Right kidney (tissue), 1 donor: ENCODE data around the gene VAPA.

Experiments
- DNase-seq: peaks from one replicate; pipeline ENCODE4 v3.0.0-alpha.2; 2016

Gene VAPA

DNA sequence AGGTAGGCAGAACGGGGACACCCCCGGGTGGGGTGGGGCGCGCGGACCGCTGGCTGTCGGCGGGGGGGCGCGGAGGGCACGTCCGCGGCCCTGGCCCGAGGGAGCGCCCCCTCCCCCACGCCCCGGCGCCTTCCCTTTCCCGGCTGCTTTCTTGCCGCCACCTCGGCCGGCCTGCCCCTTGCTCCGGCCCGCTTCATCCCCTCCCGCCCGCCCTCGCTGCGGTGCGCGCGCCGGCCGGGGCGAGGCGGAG lies 443 bp downstream of the VAPA start:
- no peak for DNase-seq

DNA sequence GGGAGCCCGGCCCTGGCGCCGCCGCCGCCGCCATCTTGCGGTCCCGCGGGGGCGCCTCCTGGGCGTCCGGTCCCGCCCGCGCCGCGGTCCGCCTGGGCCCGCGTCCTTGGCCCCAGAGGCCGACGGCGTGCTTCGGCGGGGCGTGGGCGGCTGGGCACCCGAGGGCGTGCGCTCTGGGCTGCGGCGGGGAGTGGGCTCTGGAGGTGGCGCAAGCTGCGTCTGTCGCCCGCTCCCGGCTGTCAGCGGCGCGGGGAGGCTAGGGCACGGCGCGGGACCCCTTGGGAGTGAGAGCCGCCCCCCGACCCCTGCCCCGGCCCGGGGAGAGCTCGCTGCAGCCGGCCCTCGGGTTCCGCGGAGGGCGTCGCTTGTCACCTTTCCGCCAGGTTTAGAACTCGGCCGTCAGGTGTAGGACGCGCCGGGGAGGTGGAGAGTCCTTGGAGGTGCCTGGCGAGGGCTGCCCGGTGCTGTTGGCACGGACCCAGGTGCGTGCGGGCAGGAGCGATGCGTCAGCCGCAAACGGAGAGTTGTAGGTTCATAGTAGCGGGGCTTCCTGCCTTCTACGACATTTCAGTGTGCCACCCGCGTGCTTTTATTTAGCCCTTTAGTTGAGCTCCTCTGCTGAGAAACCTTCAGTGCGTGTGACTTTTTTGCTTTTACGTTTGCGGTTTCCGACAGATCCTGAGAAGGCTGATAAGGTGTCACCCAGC lies 921 bp downstream of the VAPA start:
- DNase-seq, result peak; percentile 76

DNA sequence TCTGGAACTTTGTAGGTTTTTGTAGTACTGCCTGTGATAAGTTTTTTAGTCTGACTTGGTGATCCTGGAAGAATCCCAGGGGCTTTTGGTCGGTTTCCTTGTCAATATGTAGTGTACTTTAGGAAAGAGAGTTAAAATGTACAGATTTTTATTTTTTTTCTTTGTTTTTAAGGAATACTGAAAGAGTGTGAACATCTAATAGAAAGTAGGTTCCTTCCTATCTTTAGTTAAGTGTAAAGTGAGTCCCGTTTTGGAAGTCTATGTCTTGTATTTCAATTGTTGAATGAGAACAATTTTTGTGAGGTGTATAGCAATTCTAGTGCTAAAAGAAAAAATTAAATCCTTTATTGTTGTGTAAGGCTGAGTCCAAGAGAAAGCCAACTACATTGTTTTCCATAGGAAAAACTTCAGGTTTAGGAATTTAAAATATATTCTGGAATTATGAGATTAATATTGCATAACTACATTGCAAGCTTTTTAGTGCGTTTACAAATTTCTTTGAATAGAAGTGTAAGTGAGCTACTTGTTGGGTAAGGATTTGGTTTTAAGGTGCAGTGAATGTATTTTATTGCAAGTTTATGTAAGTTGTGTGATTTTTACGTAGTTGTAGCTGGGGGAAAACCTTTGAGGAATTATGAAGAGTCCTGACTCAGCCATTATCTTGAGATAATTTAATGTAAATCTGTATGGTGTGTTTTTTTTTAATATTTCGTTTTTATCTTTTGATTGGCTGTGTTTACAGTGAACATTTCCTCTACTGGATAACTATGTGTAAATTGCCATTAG lies 1.7 kb downstream of the VAPA start:
- DNase-seq, result no peak

DNA sequence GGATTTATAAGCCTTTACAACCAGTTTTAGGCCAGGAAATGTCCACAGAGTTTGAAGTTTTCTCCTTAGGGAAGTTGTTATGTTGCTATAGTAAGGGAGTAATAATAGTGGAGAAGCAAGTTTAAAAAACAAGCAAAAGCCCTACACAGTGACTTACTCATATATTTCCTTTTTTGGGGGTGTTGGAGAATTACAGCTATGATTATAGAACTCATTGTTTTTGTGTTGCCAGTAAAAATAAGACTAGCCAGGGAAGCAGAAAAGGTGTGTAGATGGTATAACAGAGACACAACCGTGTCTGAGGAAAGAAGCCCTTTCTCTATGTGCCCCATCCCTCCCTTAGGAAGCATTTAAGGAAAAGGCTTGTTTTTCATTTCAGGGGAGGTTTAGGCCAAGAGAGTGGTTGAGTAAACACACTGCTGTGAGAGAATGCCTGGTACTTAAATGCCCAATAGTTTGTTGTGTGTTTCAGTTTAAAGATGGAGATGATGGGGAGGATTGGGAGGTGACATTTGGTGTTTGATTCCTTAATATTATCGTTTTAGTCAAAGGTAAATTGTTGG lies 2.3 kb downstream of the VAPA start:
- DNase-seq, result no peak

DNA sequence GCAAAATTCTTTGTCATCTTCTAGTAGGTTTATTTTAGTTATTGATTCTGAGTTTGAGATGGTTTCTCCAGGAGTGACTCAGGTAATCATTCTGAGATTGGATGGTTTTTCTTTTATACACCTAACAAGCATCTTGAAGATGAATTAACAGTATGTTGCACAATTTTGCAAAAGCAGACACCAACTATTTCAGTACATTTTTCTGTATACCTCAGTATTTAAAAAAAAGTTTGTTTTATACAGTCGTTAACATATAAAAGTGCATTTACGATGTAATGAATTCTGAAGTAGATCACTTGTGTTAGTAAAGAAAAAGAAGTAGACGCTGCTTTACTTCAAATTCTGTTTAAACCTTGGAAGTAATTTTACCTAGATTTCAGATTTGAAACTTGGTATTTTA lies 3.0 kb downstream of the VAPA start:
- DNase-seq, result no peak

DNA sequence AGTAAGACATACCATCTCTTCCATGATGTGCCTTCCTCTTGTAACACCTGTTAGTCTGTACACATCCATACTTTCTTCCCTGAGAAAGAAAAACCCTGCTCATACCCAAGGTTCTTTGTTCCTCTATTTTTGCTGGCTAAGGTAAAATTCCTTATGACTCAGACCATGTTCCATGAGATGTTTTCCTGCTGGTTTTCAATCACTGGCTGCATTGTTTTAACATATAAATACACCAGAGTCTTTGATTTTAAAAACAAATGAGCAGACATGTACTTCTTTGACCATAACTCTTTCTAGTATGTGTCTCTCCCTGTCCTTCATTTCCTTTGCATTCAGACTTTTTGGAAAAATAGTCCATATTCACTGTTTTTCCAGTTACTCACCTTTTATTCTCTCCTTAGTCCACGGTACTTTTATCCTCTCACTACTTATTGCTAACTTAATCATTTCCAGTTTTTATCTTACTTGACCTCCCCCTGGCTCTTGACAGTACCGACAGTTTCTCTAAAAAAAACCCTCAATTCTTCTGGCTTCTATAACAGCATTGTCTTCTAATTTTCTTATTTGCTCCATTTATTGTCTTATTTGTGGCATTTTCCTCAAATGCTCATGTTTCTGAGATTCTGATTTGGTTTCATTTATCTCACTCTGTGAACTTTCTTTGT lies 4.3 kb downstream of the VAPA start:
- no peak for DNase-seq

DNA sequence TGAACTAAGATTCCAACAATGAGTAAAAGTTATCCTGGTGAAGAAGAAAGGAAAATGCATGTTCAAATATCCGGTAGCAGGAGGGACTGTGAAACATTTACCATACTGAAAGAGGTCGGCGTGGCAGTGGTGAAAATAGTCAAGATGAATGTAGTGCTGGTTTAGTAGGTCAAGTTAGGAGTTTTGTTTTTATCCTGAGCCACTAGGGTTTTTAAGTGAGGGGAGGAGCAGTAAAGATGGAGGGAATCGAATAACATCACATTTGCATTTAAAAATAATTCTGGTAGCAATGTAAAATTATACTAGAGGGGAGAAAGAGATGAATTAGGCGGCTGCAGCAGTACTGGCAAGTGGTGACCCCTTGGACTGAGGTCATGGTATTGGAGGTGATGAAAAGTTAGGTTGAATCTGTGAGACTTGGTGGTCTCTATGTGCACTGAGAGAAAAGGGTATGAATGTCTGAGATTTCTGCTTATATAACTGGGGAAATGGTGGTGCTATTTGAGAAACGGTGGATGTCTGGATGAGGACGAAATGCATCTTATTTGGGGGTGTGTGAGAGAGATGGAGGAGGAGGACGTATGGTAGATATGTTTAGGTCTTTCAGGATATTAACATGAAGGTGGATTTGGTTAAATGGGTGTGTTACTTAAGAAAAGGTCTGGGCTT lies 5.9 kb downstream of the VAPA start:
- DNase-seq, result no peak

DNA sequence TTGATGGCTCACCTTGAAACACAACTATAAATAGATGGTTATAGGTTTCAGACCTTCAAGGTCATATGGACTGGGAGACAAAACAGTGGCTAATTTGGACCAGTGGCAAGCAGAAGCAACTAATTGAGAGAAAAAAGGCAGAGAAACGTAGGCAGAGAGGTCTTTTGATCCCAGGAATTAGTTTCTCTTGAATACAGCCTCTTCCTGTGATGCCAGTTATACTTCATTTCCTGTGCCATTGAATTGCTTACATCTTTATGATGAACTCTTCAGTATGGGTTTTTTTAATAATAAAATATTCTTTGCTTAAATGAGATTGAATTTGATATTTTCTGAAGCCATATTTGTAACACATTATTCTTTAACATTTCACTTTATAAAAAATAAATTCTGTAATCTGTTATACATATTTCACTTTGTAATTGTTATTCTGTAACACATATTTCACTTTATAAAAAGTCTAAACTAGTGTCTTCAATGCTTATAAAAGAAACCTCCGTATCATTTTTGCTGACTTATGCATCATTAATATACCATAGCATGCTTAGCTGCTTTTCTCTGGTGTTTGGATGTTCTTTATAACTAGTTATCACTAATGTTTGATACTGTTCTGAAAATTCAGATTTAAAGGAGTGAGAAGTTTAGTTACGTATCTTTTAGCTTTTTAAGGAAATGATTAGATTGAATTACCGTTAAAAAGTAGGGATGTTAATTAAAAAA lies 8.9 kb downstream of the VAPA start:
- DNase-seq, result no peak

DNA sequence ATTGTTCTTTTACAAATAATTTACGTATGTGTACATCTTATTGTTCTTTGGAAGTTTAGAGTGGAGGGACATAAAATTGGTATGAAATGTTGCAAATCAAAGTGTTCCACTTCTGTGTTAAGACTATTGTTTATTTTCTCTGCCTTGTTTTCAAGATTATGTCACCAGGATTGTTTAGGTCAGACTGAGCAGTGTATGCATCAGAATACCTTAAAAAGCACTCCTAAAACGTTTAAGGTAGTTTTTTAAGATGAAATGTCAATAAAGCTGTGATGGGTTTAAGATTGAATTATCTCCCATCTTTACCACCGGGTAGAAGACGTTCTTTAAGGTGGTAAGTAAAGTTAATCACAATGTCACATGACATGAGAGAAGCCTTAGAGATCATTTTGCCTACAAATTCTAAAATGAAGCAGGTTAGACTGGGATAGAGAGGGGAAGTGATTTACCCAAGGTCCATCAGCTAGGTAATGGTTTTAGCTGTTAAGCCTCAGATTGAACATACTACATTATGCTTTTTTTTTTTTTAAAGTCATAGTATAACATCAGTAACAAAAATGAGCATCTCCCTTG lies 10.6 kb downstream of the VAPA start:
- DNase-seq, result no peak

DNA sequence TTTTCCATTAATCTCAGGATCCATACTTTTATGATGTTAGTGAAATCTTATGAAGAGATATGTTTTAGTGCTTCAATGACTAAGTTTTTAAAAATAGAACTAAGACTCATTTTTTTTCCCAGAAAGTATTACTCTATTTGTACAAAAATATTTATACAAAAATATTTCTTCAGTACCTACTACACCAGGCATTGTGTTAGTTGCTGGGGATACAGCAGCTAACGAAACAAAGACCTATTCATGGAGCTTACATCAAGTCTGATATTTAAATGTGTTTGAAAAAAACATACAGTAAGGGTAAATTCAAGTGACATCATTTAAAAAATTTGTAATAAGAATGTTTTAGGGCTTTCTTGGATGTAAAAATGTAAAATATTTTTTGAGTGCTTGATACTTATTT lies 11.6 kb downstream of the VAPA start:
- no peak for DNase-seq

DNA sequence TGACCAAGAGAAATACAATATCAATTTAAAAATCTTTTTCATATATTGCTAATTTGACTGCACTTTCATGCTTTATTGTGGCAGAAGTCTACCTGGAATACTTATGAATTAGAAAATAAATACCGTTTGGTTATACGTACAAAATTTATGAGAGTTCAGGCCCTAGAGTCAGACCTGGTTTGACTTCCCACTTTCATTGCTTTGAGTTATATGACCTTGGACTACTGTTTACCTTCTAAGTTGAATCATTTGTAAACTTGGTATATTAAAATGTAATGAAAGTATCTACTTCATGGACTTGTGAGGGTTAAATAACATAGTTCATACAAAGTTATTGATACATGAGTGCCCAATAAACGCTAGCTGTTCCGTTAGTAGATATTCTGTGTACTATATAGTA lies 12.0 kb downstream of the VAPA start:
- no peak for DNase-seq

DNA sequence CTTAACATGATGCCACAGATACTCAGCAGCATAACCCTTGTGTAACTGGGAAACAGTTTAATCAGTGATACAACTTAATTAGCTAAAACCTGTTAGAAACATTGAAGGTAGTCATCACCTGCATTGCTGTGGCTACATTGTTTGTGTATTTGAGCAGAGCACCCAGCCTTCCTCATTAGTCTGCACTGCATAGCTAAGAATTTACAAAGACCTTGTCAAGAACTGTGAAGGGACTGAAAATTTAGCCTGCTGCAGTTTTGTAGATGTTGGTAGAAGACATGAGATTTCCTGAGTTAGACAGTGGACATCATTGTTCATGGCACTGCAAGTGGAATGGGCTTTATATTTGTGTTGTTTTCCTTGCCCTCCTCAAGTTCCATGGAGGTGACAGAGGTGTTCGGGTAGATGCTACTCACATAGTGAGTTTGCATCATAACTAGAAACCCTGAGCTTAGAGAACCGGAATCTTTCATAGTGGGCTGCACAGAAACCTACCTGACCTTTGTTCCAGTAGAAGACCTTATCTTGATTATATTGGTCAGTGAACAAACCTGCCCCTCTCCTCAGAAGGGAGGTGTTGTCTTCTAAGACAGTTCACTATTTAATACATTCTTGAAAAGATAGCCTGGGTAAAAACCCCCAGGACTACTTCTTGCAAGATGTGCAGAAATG lies 12.5 kb downstream of the VAPA start:
- no peak for DNase-seq

DNA sequence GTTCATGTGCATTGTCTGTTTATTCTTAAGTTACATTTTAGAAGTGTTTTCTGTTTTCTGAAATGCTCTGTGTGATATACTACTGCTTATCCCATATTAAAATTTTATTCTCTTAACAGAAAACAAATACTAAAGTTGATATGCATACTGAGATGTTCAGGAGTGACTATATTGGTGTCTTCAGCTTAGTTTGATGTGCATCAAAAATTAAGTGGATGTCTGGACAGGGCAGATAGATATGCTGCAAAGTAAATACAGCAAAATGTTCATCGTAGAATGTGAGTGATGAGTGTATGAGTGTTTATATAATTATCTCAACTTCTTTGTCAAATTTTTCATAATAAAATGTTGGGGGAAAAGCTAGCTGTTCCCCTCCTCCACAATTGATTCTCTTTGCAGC lies 13.2 kb downstream of the VAPA start:
- DNase-seq, result no peak

DNA sequence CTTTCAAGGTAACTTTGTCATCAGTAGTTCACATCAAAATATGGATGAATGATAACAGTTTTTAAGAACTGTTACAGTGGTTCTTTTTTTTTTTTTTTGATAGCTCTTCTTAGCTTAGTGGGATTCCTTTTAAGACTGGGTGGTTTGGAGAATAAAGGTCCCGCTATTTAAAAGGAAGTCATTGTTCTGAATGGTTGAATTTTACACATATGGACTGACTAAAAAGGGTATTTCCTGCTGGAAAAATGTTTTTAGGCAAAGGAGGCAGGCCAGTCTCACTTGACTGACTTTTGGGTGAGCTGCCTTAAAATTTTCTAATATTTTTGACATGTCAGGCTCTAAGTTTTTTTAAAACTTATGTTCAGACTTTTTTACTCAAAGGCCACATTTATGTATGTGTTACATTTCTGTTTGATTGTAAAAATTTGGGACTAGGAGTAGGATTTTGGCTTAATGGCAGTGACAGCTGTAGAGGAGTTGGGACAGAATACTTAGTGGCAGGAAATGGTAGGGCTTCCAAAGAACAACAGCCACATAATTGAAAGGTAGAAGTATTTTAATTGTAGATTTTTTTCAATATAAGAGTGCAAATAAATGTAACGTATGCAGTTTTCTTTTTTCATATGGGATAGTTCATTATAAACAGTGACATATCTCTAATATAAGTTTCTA lies 13.7 kb downstream of the VAPA start:
- DNase-seq, result no peak

DNA sequence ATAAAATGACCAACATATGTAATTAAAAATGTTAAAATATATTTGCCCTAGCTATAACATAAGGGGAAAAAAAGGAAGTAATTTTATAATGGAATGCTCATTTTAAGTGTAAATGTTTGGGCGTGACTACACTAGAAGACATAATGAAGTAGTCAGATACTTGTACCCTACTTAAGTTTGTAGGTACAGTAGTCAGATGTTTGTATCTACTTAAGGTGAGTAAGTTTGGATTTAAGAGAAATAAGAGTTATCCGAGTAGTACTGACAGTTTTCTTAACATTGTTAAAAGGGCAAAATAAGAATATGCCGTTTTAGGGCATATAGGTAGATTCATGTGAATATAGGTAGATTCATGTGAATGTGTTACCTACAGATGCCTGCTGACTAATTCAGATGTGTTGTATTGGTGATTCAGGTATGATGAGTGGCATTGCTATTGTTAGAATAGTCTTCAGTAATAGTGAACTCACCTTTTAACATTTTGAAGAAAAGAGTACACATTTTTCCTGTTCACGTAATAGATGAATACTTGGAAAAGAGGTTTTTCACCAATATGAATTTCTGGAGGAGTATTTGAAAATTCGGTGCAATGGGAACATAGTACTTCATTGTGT lies 14.9 kb downstream of the VAPA start:
- no peak for DNase-seq

DNA sequence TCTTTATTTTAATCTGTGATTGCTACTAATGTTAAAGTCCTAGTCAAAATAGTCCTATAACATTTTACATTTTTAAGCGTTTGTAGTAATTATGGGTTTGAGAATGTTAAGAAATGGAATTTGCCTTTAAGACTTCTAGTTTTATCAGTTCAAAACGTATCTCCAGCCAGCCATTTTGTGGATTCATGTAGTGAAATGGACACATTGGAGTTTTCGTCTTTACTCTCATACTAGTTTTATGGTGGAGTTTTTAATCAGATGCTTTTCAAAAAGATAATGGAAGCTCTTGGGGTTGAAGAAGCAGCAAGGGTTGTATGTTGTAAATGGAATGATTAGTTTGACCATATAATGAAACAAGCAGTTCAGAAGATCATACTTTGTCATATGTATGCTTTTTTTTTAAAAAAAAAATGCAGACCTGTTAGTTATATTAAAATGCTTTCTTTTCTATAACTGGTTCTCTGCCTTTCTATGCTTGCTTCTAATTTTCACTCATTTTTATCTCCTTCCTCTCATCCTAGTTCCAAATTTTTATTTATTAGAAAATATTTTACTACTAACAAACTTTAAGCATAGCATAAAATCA lies 16.6 kb downstream of the VAPA start:
- DNase-seq, result no peak

DNA sequence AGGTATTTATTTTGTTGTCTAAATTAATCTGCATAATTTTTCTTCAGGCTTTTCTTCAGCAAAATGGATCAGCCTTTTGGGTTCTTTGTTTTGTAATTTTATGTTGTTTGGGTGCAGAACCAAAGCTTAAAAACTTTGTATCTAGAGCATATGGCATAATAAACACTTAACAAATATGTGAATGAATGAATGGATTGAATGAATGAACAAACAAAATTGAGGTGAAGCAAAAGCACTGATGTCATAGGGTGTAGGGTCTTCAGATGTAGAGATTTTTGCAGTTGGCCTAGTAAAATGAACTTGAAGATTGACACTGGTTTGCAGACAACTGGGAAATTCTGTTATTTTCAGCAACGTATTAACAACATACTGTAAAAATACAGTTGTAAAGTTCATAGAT lies 17.3 kb downstream of the VAPA start:
- DNase-seq, result no peak

DNA sequence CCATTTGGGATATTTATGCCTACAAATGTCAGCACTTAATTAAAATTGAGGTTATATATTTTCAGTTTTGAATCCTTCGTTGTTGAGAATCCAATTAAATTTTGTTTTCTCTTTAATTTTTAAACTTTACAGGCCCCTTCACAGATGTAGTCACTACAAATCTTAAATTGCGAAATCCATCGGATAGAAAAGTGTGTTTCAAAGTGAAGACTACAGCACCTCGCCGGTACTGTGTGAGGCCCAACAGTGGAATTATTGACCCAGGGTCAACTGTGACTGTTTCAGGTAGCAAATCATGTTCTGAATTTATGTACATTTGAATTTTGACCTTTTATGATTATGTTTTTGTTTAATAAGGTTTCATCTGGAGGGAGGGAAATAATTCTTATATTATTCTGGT lies 17.9 kb downstream of the VAPA start:
- no peak for DNase-seq

DNA sequence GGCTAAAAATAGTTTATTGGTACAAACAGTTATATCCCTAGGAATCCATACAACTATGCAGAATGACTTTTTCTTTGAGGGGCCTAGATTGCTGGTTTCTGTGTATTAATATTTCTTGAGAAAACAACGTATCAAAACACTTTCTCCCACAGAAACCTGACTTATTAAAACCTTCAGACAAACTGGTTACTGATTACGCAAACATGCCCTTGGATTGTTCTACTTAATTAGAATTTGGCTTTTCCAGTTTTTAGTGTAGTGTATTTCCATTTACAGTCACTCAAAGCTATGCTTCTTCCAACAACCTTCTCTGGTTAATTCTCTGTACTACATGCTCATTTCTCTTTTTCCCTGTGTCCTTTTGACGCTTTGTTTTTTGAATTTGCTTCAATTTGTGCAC lies 20.0 kb downstream of the VAPA start:
- DNase-seq, result no peak

DNA sequence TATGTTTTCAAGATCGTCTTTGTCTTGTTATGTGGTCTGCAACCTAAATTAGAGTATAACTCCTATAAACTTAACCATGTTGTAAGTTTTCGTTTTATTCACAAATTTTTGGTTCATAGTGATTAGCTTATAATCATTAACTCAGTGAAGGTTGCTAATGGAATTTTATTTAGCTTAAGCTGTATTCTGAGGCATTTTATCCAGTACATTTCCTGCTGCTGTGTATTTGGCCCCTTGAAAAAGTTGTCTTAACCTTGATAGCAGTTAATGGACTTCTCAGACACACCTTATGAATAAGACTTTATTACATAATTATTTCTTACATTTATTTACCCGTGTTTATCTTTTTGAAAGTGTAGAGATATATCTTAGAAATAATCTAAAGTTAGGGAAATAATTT lies 20.5 kb downstream of the VAPA start:
- no peak for DNase-seq
